CD14-positive monocyte (primary cell): ENCODE data around the gene CACNA1D. TPM values are rescaled to one million over a fixed set of nuclear protein-coding genes. Genes with fewer than 3 reads are reported as not detected.

Source experiments
- DNase-seq, 3 donors: peaks; one replicate each; pipeline ENCODE4 v3.0.0-alpha.2; 2011 to 2022
- H2AFZ ChIP-seq: 2 replicates; pipeline ENCODE4 v1.6.0; 2012; ENCODE audit warnings: mild to moderate bottlenecking, low read depth, low read length, inconsistent platforms; ENCODE audit not compliant: insufficient read depth, poor library complexity, severe bottlenecking
- H3K27ac ChIP-seq, 2 donors: 1 replicate in 1 of 2; 2 replicates in 1 of 2; pipeline ENCODE4 v1.5.1; 2012 to 2013; ENCODE audit warnings: low read length in 2 of 2, control low read depth in 1 of 2, inconsistent platforms in 1 of 2, low read depth in 1 of 2, mild to moderate bottlenecking in 1 of 2
- H3K27me3 ChIP-seq, 2 donors: one replicate each; pipeline versions ENCODE4 v1.6.0 to v1.6.1; 2011 to 2013; ENCODE audit warnings: low read length in 2 of 2; ENCODE audit not compliant: control insufficient read depth in 2 of 2, insufficient read depth in 2 of 2
- H3K36me3 ChIP-seq, 2 donors: replicated peaks in 1 of 2; 1 replicate in 1 of 2; 2 replicates in 1 of 2; pipeline versions ENCODE4 v1.5.1 to v1.6.1; 2012 to 2013; ENCODE audit warnings: low read length in 2 of 2, control low read depth in 1 of 2, inconsistent platforms in 1 of 2, mild to moderate bottlenecking in 1 of 2; ENCODE audit not compliant: insufficient read depth in 2 of 2, control insufficient read depth in 1 of 2
- H3K4me1 ChIP-seq, 2 donors: 1 replicate in 1 of 2; 2 replicates in 1 of 2; pipeline versions ENCODE4 v1.5.1 to v1.6.1; 2012 to 2013; ENCODE audit warnings: low read length in 2 of 2, control low read depth in 1 of 2, inconsistent platforms in 1 of 2, mild to moderate bottlenecking in 1 of 2, moderate library complexity in 1 of 2; ENCODE audit not compliant: insufficient read depth in 2 of 2, control insufficient read depth in 1 of 2
- H3K4me2 ChIP-seq: replicated peaks from 2 replicates; pipeline ENCODE3; 2012; ENCODE audit warnings: low read length, moderate library complexity, mild to moderate bottlenecking; ENCODE audit not compliant: poor library complexity, severe bottlenecking; ENCODE audit errors: extremely low read depth
- H3K4me3 ChIP-seq, 3 experiments: fragments of 200-600 bp in 1 of 3; sonication (generic) in 1 of 3; replicated peaks in 1 of 3; 1 replicate in 2 of 3; 2 replicates in 1 of 3; pipeline ENCODE4 v1.5.1; 2011 to 2013; ENCODE audit warnings: low read length in 3 of 3, mild to moderate bottlenecking in 3 of 3, control low read depth in 2 of 3, low read depth in 2 of 3, inconsistent platforms in 1 of 3, moderate library complexity in 1 of 3
- H3K79me2 ChIP-seq: 2 replicates; pipeline ENCODE4 v1.6.0; 2012; ENCODE audit warnings: mild to moderate bottlenecking, control low read depth, inconsistent platforms, low read length, moderate library complexity; ENCODE audit not compliant: insufficient read depth
- H3K9ac ChIP-seq: 2 replicates; pipeline ENCODE4 v1.6.0; 2017; ENCODE audit warnings: low read length, mild to moderate bottlenecking; ENCODE audit not compliant: insufficient read depth, poor library complexity, severe bottlenecking
- H3K9me3 ChIP-seq, 2 donors: replicated peaks in 1 of 2; 1 replicate in 1 of 2; 2 replicates in 1 of 2; pipeline versions ENCODE4 v1.5.1 to v1.6.1; 2012 to 2013; ENCODE audit warnings: low read length in 2 of 2, control low read depth in 1 of 2; ENCODE audit not compliant: control insufficient read depth in 1 of 2, insufficient read depth in 1 of 2
- H4K20me1 ChIP-seq: 2 replicates; pipeline ENCODE4 v1.6.0; 2012; ENCODE audit warnings: mild to moderate bottlenecking, low read length, control low read depth, moderate library complexity; ENCODE audit not compliant: insufficient read depth
- H3K27ac Mint-ChIP-seq, 7 donors: one replicate each; pipeline ENCODE4 v1.8.0; 2020; ENCODE audit warnings: mild to moderate bottlenecking in 7 of 7, mixed read lengths in 7 of 7, moderate library complexity in 6 of 7, inconsistent platforms in 2 of 7
- H3K27me3 Mint-ChIP-seq, 3 donors: one replicate each; pipeline ENCODE4 v1.8.0; 2021 to 2022; ENCODE audit warnings: low read depth in 3 of 3, mild to moderate bottlenecking in 3 of 3, mixed read lengths in 3 of 3, moderate library complexity in 3 of 3, inconsistent platforms in 1 of 3
- H3K36me3 Mint-ChIP-seq, 2 donors: one replicate each; pipeline ENCODE4 v1.8.0; 2020; ENCODE audit warnings: mixed read lengths in 2 of 2, inconsistent platforms in 1 of 2, mild to moderate bottlenecking in 1 of 2
- H3K4me1 Mint-ChIP-seq: one replicate; pipeline ENCODE4 v1.8.0; 2020; ENCODE audit warnings: mild to moderate bottlenecking, mixed read lengths
- H3K4me3 Mint-ChIP-seq, 2 donors: one replicate each; pipeline ENCODE4 v1.8.0; 2020; ENCODE audit warnings: mild to moderate bottlenecking in 2 of 2, mixed read lengths in 2 of 2, moderate library complexity in 1 of 2
- H3K9me3 Mint-ChIP-seq, 7 donors: one replicate each; pipeline ENCODE4 v1.8.0; 2020 to 2022; ENCODE audit warnings: mixed read lengths in 7 of 7, mild to moderate bottlenecking in 6 of 7, moderate library complexity in 6 of 7, inconsistent platforms in 2 of 7
- WGBS: methylation state at CpG from one replicate; pipeline ENCODE4 v1.1.5; 2013; ENCODE audit warnings: missing lambda C conversion rate; ENCODE audit not compliant: insufficient coverage; 5-methylcytosine and 5-hydroxymethylcytosine counted together
- intact Hi-C, 2 donors: fragments of 100-400 bp; cut with micrococcal nuclease; formaldehyde crosslinking; loops; one replicate each; pipeline versions ENCODE4 v1.15.0 to v1.15.1; 2023
- polyA plus RNA-seq, 3 donors: library from polyadenylated mRNA; depleted of rRNA in 1 of 3; unstranded in 2 of 3; stranded (reverse) in 1 of 3; fragments of 300-500 nt in 2 of 3; fragments of >200 nt in 1 of 3; fragmentation: Illumina TruSeq in 2 of 3; gene quantifications; 1 replicate in 2 of 3; 2 replicates in 1 of 3; pipeline ENCODE4 v1.2.3, GENCODE V29; 2012 to 2021
- TF ChIP-seq, protein P1 (sequence below): fragments of 200-600 bp; IDR thresholded peaks from one replicate; pipeline ENCODE4 v1.8.0; 2022; ENCODE audit warnings: antibody characterized with exemption, mild to moderate bottlenecking

Gene CACNA1D
- polyA plus RNA-seq, 3 donors: 0.29 to 1.2 (median 0.98) TPM

DNA sequence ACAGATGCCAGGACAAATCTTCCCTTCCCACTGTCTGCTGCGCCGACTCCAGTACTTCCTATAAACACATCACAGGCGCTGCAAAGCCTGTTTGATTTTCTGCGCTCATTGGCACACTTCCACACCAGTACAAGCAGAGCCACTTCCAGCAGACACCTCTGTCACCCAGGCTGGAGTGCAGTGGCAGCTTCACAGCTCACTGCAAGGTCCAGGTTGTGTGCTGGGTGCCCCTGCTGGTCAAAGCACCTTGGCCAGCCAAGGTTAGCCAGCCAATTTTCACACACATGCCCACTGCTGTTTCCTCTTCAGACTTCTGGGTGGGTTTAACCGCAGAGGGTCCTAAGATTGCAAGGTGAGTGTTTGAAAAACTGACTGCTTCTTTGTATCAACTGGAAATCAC lies 346.9 kb downstream of the CACNA1D start:
- TF ChIP-seq, protein P1, sequence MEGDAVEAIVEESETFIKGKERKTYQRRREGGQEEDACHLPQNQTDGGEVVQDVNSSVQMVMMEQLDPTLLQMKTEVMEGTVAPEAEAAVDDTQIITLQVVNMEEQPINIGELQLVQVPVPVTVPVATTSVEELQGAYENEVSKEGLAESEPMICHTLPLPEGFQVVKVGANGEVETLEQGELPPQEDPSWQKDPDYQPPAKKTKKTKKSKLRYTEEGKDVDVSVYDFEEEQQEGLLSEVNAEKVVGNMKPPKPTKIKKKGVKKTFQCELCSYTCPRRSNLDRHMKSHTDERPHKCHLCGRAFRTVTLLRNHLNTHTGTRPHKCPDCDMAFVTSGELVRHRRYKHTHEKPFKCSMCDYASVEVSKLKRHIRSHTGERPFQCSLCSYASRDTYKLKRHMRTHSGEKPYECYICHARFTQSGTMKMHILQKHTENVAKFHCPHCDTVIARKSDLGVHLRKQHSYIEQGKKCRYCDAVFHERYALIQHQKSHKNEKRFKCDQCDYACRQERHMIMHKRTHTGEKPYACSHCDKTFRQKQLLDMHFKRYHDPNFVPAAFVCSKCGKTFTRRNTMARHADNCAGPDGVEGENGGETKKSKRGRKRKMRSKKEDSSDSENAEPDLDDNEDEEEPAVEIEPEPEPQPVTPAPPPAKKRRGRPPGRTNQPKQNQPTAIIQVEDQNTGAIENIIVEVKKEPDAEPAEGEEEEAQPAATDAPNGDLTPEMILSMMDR: no peak
- no peak overlapping the region for H3K27ac ChIP-seq
- H3K4me3 ChIP-seq: no peak overlapping the region
- H4K20me1 ChIP-seq: no peaks in the 10 kb centered on the region
- H3K4me2 ChIP-seq: no peak overlapping the region
- no peaks in the 10 kb centered on the region for H3K36me3 ChIP-seq
- Mint-ChIP-seq H3K4me3 (no peak overlapping the region), H3K27ac (no peak overlapping the region), H3K4me1 (peaks cover 7% of the 10 kb centered on the region), H3K9me3 (peaks cover 0 to 6% (median 0%) of the 10 kb centered on the region in 7 donors), H3K36me3 (peaks cover 2 to 3% of the 10 kb centered on the region in 2 donors), H3K27me3 (peaks cover 41 to 46% (median 45%) of the 10 kb centered on the region in 3 donors)
- WGBS: 87% methylated on average over 4 of the region's 5 CpGs
- H3K9ac ChIP-seq: no peak overlapping the region
- peaks cover 10 to 32% of the 10 kb centered on the region in 2 donors for H3K27me3 ChIP-seq
- no peaks in the 10 kb centered on the region for H3K9me3 ChIP-seq
- no peak overlapping the region for H2AFZ ChIP-seq
- peaks cover 4 to 10% of the 10 kb centered on the region in 2 donors for H3K4me1 ChIP-seq
- intact Hi-C loops: no loop called here
- H3K79me2 ChIP-seq: no peaks in the 10 kb centered on the region
- DNase-seq: no peak

DNA sequence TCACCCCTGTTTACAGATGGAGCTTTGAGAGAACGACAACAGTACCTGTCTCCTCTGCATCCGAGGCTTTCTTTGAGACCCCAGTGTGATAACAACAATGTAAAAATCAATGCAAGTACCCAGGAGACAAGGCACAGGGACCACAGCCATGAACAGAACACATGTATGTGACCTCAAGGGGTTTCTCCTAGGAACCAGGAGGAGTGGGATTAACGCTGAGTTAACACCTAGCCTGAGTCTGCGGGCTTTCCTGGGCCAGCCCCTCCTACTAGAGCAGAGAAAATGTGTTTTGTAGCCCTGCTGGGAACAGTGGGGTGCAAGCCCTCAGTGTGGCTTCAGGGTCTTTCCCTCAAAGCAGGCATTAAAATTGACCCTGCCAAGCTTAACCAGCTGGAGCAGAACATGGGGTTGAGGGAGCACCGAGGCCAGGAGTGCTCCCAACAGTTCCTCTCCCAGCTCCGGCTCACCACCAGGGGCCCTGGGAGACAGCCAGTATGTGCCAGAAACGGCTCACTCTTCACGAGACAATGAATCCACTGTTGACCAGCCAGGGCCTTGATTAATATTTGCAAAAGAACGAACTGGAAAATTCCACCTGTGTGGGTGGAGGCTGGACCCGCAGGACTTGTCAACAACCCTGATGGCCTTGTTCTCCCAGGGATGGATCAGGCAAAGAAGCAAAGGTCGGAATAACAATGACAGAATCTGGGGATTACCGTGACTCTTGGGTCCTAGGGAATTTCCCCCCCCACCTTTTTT lies 348.2 kb downstream of the CACNA1D start:
- Mint-ChIP-seq H3K4me3 (peak overlapping the region in 1 of 2 donors; percentile 33), H3K9me3 (peaks cover 0 to 8% (median 1%) of the 10 kb centered on the region in 7 donors), H3K4me1 (peaks cover 9% of the 10 kb centered on the region), H3K36me3 (peaks cover 2 to 3% of the 10 kb centered on the region in 2 donors), H3K27ac (no peak overlapping the region), H3K27me3 (peaks cover 53 to 59% (median 57%) of the 10 kb centered on the region in 3 donors)
- intact Hi-C loops: no loop called here
- no peak for DNase-seq
- Histone ChIP-seq H3K4me1 (peaks cover 8 to 14% of the 10 kb centered on the region in 2 donors), H2AFZ (no peak overlapping the region), H3K9ac (no peak overlapping the region), H3K4me2 (no peak overlapping the region), H3K4me3 (no peak overlapping the region), H3K79me2 (no peaks in the 10 kb centered on the region), H4K20me1 (no peaks in the 10 kb centered on the region), H3K27me3 (peaks cover 21 to 45% of the 10 kb centered on the region in 2 donors), H3K9me3 (peaks cover 0 to 8% of the 10 kb centered on the region in 2 donors), H3K27ac (no peak overlapping the region), H3K36me3 (no peaks in the 10 kb centered on the region)
- WGBS: 94% methylated on average over 10 of the region's 12 CpGs
- TF ChIP-seq, protein P1: no peak
